Cardiac muscle cell (in vitro differentiated cells and primary cell): ENCODE results near the gene PHKG1. TPM values are rescaled to one million over a fixed set of nuclear protein-coding genes. Genes with fewer than 3 reads are reported as not detected.
"Not testable (repeated sequence)": the region's sequence is repeated elsewhere in the genome, so short reads cannot be mapped to it uniquely, and the experiment has no call there.

Experiments used
- DNase-seq, 2 donors: peaks; one replicate each; pipeline versions ENCODE4 v3.0.0 to v3.0.0-alpha.2; 2010 to 2017; ENCODE audit warnings: low read depth in 1 of 2, low spot score in 1 of 2
- H3K27ac ChIP-seq: fragments of 200-600 bp; sonication (generic); 2 replicates; pipeline ENCODE4 v1.5.1; 2016
- H3K27me3 ChIP-seq: fragments of 200-600 bp; sonication (generic); 2 replicates; pipeline ENCODE4 v1.6.0; 2016; ENCODE audit warnings: control low read depth
- H3K36me3 ChIP-seq: fragments of 200-600 bp; sonication (generic); 2 replicates; pipeline ENCODE4 v1.5.1; 2016; ENCODE audit warnings: control low read depth
- H3K4me1 ChIP-seq: fragments of 200-600 bp; sonication (generic); 2 replicates; pipeline ENCODE4 v1.8.1; 2017; ENCODE audit warnings: low read depth, mild to moderate bottlenecking, mixed run types
- H3K4me3 ChIP-seq: fragments of 200-600 bp; sonication (generic); 2 replicates; pipeline ENCODE4 v1.5.1; 2016; ENCODE audit warnings: mild to moderate bottlenecking
- H3K9me3 ChIP-seq: fragments of 200-600 bp; sonication (generic); 2 replicates; pipeline ENCODE4 v1.5.1; 2017; ENCODE audit warnings: low read depth, mild to moderate bottlenecking, control low read depth
- CTCF ChIP-seq: IDR thresholded peaks from 2 replicates; pipeline ENCODE4 v1.5.1; 2012; ENCODE audit warnings: low read depth, mild to moderate bottlenecking, low read length
- polyA plus RNA-seq: library from polyadenylated mRNA; unstranded; fragments of >200 nt; fragmentation: Nextera tagmentation; extraction: Ambion mirVana; gene quantifications from 2 replicates; pipeline ENCODE4 v1.2.1, GENCODE V29; 2016
- total RNA-seq: library from RNA; depleted of rRNA; stranded (reverse); fragments of >200 nt; gene quantifications from 2 replicates; pipeline ENCODE4 v1.2.3, GENCODE V29; 2016

Gene PHKG1
- total and polyA plus RNA-seq, 2 experiments from 2014 or later = 0.21 to 0.44 TPM

- H3K36me3 ChIP-seq = no peaks in the 10 kb centered on the region
- peak overlapping the region; percentile 15 for H3K27ac ChIP-seq
- TF ChIP-seq CTCF = peak; percentile 80
- H3K9me3 ChIP-seq = no peaks in the 10 kb centered on the region
- H3K4me3 ChIP-seq = no peak overlapping the region
- DNase-seq = peak; percentile 30 to 83
- no peaks in the 10 kb centered on the region for H3K27me3 ChIP-seq
- no peaks in the 10 kb centered on the region for H3K4me1 ChIP-seq
Observed at GRCh38 chr7:56079450-56080185, 13.1 kb downstream of the PHKG1 start.

- Histone ChIP-seq H3K36me3 (no peaks in the 10 kb centered on the region), H3K27ac (no peak overlapping the region), H3K4me1 (no peaks in the 10 kb centered on the region), H3K4me3 (no peak overlapping the region), H3K27me3 (no peaks in the 10 kb centered on the region), H3K9me3 (no peaks in the 10 kb centered on the region)
- no peak for DNase-seq
- no peak for TF ChIP-seq CTCF
Observed at GRCh38 chr7:56078196-56078595, 14.6 kb downstream of the PHKG1 start.

GRCh38 chr7:56077681-56078080 is 15.1 kb downstream of the PHKG1 start:
- no peaks in the 10 kb centered on the region for H3K9me3 ChIP-seq
- H3K4me3 ChIP-seq = no peak overlapping the region
- H3K27ac ChIP-seq = no peak overlapping the region
- H3K36me3 ChIP-seq = no peaks in the 10 kb centered on the region
- no peaks in the 10 kb centered on the region for H3K27me3 ChIP-seq
- no peaks in the 10 kb centered on the region for H3K4me1 ChIP-seq
- DNase-seq = no peak
- no peak for TF ChIP-seq CTCF

- H3K9me3 ChIP-seq = no peaks in the 10 kb centered on the region
- H3K36me3 ChIP-seq = peaks cover 3% of the 10 kb centered on the region
- H3K27ac ChIP-seq = no peak overlapping the region
- H3K4me3 ChIP-seq = no peak overlapping the region
- DNase-seq = peak; percentile 84 to 88
- TF ChIP-seq CTCF = peak; percentile 97
- H3K4me1 ChIP-seq = no peaks in the 10 kb centered on the region
- H3K27me3 ChIP-seq = no peaks in the 10 kb centered on the region
Observed at GRCh38 chr7:56074371-56074791, 18.4 kb downstream of the PHKG1 start.

GRCh38 chr7:56066376-56066775 is 26.4 kb downstream of the PHKG1 start:
- H3K9me3 ChIP-seq, DNase-seq, H3K27me3 ChIP-seq, H3K4me1 ChIP-seq, H3K4me3 ChIP-seq: not testable (repeated sequence)
- Histone ChIP-seq H3K36me3 (peaks cover 26% of the 10 kb centered on the region), H3K27ac (peak overlapping the region; percentile 13)

GRCh38 chr7:56063882-56064625 is 28.7 kb downstream of the PHKG1 start, which contains the start of gene SUMF2:
Gene SUMF2 (plus strand): TSS chr7:56064286. CDS start chr7:56064312, 26 bp downstream.
- peaks cover 39% of the 10 kb centered on the region for H3K36me3 ChIP-seq
- peak within 1 kb of the TSS; percentile 86 for H3K27ac ChIP-seq

More at GRCh38 chr7:56063882-56064625, 28.7 kb downstream of the PHKG1 start, which contains the start of gene SUMF2:
- DNase-seq = peak; percentile 92 to 97
- no peaks in the 10 kb centered on the region for H3K27me3 ChIP-seq
- TF ChIP-seq CTCF = peak; percentile 20
- H3K4me3 ChIP-seq = peak within 1 kb of the TSS; percentile 79
- no peaks in the 10 kb centered on the region for H3K9me3 ChIP-seq
- peaks cover 6% of the 10 kb centered on the region for H3K4me1 ChIP-seq
